DND-41 (cell line): ENCODE measurements around the gene OPCML.

Source experiments
- ATAC-seq: fragments of 200-7000 bp; cut with Tn5 transposase; 3 replicates; pipeline ENCODE4 v1.9.1; 2021; ENCODE audit warnings: low read depth; ENCODE audit not compliant: insufficient read depth
- DNase-seq: peaks from one replicate; pipeline ENCODE4 v3.0.0-alpha.2; 2020
- H2AFZ ChIP-seq: 2 replicates; pipeline ENCODE4 v1.6.0; 2012; ENCODE audit warnings: low read depth, low read length
- H3K27ac ChIP-seq: 2 replicates; pipeline ENCODE4 v1.5.1; 2012; ENCODE audit warnings: low read length, inconsistent platforms
- H3K27me3 ChIP-seq: fragments of 200-600 bp; sonication (generic); 2 replicates; pipeline ENCODE4 v1.6.0; 2012; ENCODE audit warnings: low read length, mild to moderate bottlenecking, inconsistent platforms; ENCODE audit not compliant: insufficient read depth, poor library complexity
- H3K36me3 ChIP-seq: 2 replicates; pipeline ENCODE4 v1.5.1; 2012; ENCODE audit warnings: low read length, inconsistent platforms; ENCODE audit not compliant: insufficient read depth
- H3K4me1 ChIP-seq: 2 replicates; pipeline ENCODE4 v1.5.1; 2012; ENCODE audit warnings: mild to moderate bottlenecking, low read length; ENCODE audit not compliant: insufficient read depth
- H3K4me2 ChIP-seq: 2 replicates; pipeline ENCODE4 v1.6.0; 2012; ENCODE audit warnings: mild to moderate bottlenecking, moderate library complexity, low read length, inconsistent platforms; ENCODE audit not compliant: insufficient read depth
- H3K4me3 ChIP-seq, 2 experiments: fragments of 200-600 bp in 1 of 2; shearing (Covaris generic) in 1 of 2; 2 replicates each; pipeline ENCODE4 v1.5.1; 2012 to 2016; ENCODE audit warnings: inconsistent platforms in 2 of 2, low read length in 2 of 2, mild to moderate bottlenecking in 2 of 2, low read depth in 1 of 2, moderate library complexity in 1 of 2
- H3K79me2 ChIP-seq: 2 replicates; pipeline ENCODE4 v1.6.0; 2012; ENCODE audit warnings: low read length, inconsistent platforms; ENCODE audit not compliant: insufficient read depth
- H3K9ac ChIP-seq: 2 replicates; pipeline ENCODE4 v1.6.0; 2012; ENCODE audit warnings: low read depth, mild to moderate bottlenecking, inconsistent platforms, low read length, moderate library complexity
- H3K9me3 ChIP-seq: 2 replicates; pipeline ENCODE4 v1.5.1; 2012; ENCODE audit warnings: low read length, moderate library complexity, mild to moderate bottlenecking, inconsistent platforms; ENCODE audit not compliant: insufficient read depth, severe bottlenecking
- H4K20me1 ChIP-seq: 2 replicates; pipeline ENCODE4 v1.6.0; 2012; ENCODE audit warnings: low read length; ENCODE audit not compliant: insufficient read depth
- EZH2 ChIP-seq: IDR thresholded peaks from 3 replicates; pipeline ENCODE4 v1.6.1; 2012; ENCODE audit warnings: borderline replicate concordance, low read depth, mild to moderate bottlenecking, moderate library complexity, low read length, inconsistent platforms; ENCODE audit not compliant: severe bottlenecking
- TF ChIP-seq, protein P1 (sequence below): IDR thresholded peaks from 2 replicates; pipeline ENCODE4 v1.5.1; 2012; ENCODE audit warnings: borderline replicate concordance, low read length, moderate library complexity, mild to moderate bottlenecking; ENCODE audit not compliant: poor library complexity, severe bottlenecking; ENCODE audit errors: extremely low read depth

OPCML gene

DNA sequence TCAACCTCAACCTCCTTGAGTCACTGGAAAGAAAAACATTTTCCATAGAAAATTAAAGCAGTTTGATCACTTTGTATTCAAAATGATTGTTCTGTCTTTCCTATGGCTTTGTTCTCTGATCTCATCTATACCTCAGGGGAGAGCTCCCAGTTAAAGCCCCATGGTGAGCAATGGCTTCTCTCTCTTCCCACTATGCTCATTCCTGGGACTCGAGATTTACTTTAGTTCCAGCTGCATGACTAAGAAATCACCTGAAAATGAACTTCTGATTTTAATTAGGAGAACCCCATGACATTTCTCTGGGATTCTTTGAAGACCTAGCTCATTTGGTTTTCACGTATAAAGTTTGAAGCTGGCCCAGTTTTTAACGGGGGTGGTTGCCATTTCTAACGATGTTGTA, 921.5 kb downstream of the OPCML start:
- Histone ChIP-seq H3K4me3 (no peak overlapping the region), H3K27me3 (peaks cover 3% of the 10 kb centered on the region), H2AFZ (no peak overlapping the region), H3K36me3 (no peaks in the 10 kb centered on the region), H3K9me3 (no peaks in the 10 kb centered on the region), H4K20me1 (no peaks in the 10 kb centered on the region), H3K27ac (no peak overlapping the region), H3K79me2 (no peaks in the 10 kb centered on the region), H3K4me2 (no peak overlapping the region), H3K4me1 (no peaks in the 10 kb centered on the region), H3K9ac (no peak overlapping the region)
- ATAC-seq: no peak
- DNase-seq: no peak
- TF ChIP-seq EZH2: no peak
- TF ChIP-seq, protein P1, sequence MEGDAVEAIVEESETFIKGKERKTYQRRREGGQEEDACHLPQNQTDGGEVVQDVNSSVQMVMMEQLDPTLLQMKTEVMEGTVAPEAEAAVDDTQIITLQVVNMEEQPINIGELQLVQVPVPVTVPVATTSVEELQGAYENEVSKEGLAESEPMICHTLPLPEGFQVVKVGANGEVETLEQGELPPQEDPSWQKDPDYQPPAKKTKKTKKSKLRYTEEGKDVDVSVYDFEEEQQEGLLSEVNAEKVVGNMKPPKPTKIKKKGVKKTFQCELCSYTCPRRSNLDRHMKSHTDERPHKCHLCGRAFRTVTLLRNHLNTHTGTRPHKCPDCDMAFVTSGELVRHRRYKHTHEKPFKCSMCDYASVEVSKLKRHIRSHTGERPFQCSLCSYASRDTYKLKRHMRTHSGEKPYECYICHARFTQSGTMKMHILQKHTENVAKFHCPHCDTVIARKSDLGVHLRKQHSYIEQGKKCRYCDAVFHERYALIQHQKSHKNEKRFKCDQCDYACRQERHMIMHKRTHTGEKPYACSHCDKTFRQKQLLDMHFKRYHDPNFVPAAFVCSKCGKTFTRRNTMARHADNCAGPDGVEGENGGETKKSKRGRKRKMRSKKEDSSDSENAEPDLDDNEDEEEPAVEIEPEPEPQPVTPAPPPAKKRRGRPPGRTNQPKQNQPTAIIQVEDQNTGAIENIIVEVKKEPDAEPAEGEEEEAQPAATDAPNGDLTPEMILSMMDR: no peak

DNA sequence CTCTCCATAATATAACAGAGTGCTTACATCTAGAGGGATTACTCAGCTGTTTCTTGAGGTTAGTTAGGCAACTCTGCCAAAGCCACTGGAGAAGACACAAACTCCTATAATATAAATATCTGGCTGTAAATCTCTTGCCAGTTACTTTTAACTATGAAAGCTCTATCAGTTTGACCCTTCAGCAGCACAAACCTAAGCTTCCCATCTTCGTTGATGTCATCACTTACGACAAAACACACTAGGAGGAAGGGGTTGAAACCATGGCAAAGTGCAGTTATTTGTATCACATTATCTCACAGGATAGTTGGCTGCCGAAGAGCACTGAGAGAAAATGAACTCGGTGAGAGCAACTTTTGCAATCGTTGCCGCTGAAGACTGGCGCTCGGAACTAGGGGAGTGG, 922.1 kb downstream of the OPCML start:
- H3K27ac ChIP-seq: no peak overlapping the region
- DNase-seq: no peak
- no peaks in the 10 kb centered on the region for H3K9me3 ChIP-seq
- no peaks in the 10 kb centered on the region for H3K4me1 ChIP-seq
- H3K36me3 ChIP-seq: no peaks in the 10 kb centered on the region
- TF ChIP-seq, protein P1: no peak
- TF ChIP-seq EZH2: no peak
- H3K9ac ChIP-seq: no peak overlapping the region
- H4K20me1 ChIP-seq: no peaks in the 10 kb centered on the region
- no peak for ATAC-seq
- H3K27me3 ChIP-seq: peaks cover 3% of the 10 kb centered on the region
- no peak overlapping the region for H2AFZ ChIP-seq
- no peak overlapping the region for H3K4me2 ChIP-seq
- no peak overlapping the region for H3K4me3 ChIP-seq
- no peaks in the 10 kb centered on the region for H3K79me2 ChIP-seq

DNA sequence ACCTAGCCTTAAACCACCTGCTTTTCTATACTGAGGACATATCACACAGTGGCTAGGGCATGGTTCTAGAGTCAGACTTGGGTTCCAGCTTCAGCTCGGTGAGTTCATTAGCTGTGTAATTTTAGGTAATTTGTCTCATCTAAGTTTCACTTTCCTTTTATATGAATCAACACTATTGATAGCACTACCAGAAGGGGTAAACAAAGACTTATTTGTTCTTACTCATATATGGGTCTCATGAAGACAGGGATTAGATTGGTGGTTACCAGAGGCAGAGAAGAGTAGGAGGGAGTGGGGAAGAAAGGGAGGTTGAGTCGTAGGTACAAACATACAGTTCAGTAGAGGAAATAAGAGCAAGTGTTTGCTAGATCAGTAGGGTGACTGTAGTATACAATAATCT, 924.7 kb downstream of the OPCML start:
- H3K9ac ChIP-seq: no peak overlapping the region
- H3K36me3 ChIP-seq: no peaks in the 10 kb centered on the region
- H3K4me2 ChIP-seq: no peak overlapping the region
- no peak overlapping the region for H3K4me3 ChIP-seq
- H3K79me2 ChIP-seq: no peaks in the 10 kb centered on the region
- H3K27me3 ChIP-seq: peaks cover 6% of the 10 kb centered on the region
- TF ChIP-seq, protein P1: no peak
- TF ChIP-seq EZH2: no peak
- no peak for ATAC-seq
- no peaks in the 10 kb centered on the region for H4K20me1 ChIP-seq
- no peak for DNase-seq
- H3K4me1 ChIP-seq: no peaks in the 10 kb centered on the region
- no peak overlapping the region for H2AFZ ChIP-seq
- H3K9me3 ChIP-seq: no peaks in the 10 kb centered on the region
- no peak overlapping the region for H3K27ac ChIP-seq

DNA sequence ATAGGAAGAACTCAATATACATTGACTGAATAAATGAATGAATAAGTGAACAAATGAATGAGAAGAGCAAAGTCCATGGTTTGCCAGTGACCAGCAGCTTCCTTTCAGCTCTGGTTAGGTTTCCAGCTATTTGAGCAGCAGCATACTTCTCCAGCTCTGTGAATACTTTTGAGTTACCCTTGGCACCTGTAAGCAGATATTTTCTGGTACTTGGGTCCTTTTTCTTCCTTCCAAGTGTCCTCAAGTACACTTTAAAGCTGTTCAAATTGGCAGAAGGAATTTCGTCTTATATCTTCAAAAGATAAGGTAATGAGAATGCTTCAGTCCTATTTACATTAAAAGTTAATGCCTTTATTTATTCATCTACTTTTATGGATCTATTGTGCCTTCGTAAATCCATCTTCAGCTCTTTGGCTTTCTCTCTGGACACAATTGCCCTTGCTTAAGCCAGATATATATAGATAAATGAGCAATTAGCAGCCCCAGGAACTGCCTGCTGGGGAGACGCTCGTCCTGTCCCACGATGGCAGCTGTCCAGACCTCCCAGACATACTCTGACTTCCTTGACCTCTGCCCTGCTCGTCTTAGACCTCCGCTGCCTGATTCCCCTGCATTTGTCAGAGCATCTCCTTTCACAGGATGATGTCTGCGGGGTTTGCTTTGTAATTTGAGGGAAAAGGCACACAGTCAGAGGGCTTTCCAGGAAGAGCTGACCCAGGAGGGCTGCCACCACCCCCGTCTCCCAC, 926.3 kb downstream of the OPCML start:
- H3K27ac ChIP-seq: no peak overlapping the region
- H4K20me1 ChIP-seq: no peaks in the 10 kb centered on the region
- no peak overlapping the region for H3K4me2 ChIP-seq
- ATAC-seq (no peak), DNase-seq (no peak)
- H3K36me3 ChIP-seq: no peaks in the 10 kb centered on the region
- no peaks in the 10 kb centered on the region for H3K4me1 ChIP-seq
- no peak overlapping the region for H3K9ac ChIP-seq
- no peak for TF ChIP-seq EZH2
- TF ChIP-seq, protein P1: no peak
- peaks cover 6% of the 10 kb centered on the region for H3K27me3 ChIP-seq
- no peaks in the 10 kb centered on the region for H3K9me3 ChIP-seq
- H3K79me2 ChIP-seq: no peaks in the 10 kb centered on the region
- H2AFZ ChIP-seq: no peak overlapping the region
- H3K4me3 ChIP-seq: no peak overlapping the region
